Esophagus (tissue), 2 donors: ENCODE results near the gene B4GALNT4. TPM values are rescaled to one million over a fixed set of nuclear protein-coding genes. Genes with fewer than 3 reads are reported as not detected.
A peak's percentile ranks its signal among the peaks of the same experiment; 100 is the strongest.

Source experiments
- H3K27ac ChIP-seq, 2 donors: one replicate each; pipeline ENCODE4 v1.5.1; 2013; ENCODE audit warnings: low read depth in 2 of 2, mild to moderate bottlenecking in 2 of 2, inconsistent platforms in 1 of 2, low read length in 1 of 2, moderate library complexity in 1 of 2
- H3K27me3 ChIP-seq, 2 donors: one replicate each; pipeline ENCODE4 v1.6.1; 2013; ENCODE audit warnings: low read length in 2 of 2, control low read depth in 1 of 2, mild to moderate bottlenecking in 1 of 2; ENCODE audit not compliant: insufficient read depth in 2 of 2, control insufficient read depth in 1 of 2
- H3K36me3 ChIP-seq, 2 donors: one replicate each; pipeline ENCODE4 v1.6.1; 2013; ENCODE audit warnings: low read length in 1 of 2; ENCODE audit not compliant: control insufficient read depth in 2 of 2, insufficient read depth in 2 of 2
- H3K4me1 ChIP-seq, 2 donors: one replicate each; pipeline ENCODE4 v1.6.1; 2013; ENCODE audit warnings: low read length in 1 of 2; ENCODE audit not compliant: control insufficient read depth in 2 of 2, insufficient read depth in 2 of 2
- H3K4me3 ChIP-seq, 2 donors: one replicate each; pipeline ENCODE4 v1.5.1; 2013; ENCODE audit warnings: low read length in 2 of 2, mild to moderate bottlenecking in 2 of 2, low read depth in 1 of 2, moderate library complexity in 1 of 2
- H3K9me3 ChIP-seq, 2 donors: one replicate each; pipeline ENCODE4 v1.6.1; 2013; ENCODE audit warnings: mild to moderate bottlenecking in 2 of 2, low read depth in 1 of 2, low read length in 1 of 2, moderate library complexity in 1 of 2; ENCODE audit not compliant: control insufficient read depth in 2 of 2, insufficient read depth in 1 of 2
- WGBS, 2 donors: extraction: QIAGEN DNeasy Blood & Tissue Kit; methylation state at CpG; one replicate each; pipeline ENCODE4 v1.1.7; 2013; 5-methylcytosine and 5-hydroxymethylcytosine counted together
- polyA plus RNA-seq, 2 donors: library from polyadenylated mRNA; stranded (reverse); fragments of 200-250 nt; gene quantifications; one replicate each; pipeline ENCODE4 v1.2.3, GENCODE V29; 2013
- donor health status: healthy with polysubstance abuse.
- donor health status: Bipolar disorder and iron deficiency.

B4GALNT4 gene
- polyA plus RNA-seq, 2 donors = 5.0 to 5.2 TPM

DNA sequence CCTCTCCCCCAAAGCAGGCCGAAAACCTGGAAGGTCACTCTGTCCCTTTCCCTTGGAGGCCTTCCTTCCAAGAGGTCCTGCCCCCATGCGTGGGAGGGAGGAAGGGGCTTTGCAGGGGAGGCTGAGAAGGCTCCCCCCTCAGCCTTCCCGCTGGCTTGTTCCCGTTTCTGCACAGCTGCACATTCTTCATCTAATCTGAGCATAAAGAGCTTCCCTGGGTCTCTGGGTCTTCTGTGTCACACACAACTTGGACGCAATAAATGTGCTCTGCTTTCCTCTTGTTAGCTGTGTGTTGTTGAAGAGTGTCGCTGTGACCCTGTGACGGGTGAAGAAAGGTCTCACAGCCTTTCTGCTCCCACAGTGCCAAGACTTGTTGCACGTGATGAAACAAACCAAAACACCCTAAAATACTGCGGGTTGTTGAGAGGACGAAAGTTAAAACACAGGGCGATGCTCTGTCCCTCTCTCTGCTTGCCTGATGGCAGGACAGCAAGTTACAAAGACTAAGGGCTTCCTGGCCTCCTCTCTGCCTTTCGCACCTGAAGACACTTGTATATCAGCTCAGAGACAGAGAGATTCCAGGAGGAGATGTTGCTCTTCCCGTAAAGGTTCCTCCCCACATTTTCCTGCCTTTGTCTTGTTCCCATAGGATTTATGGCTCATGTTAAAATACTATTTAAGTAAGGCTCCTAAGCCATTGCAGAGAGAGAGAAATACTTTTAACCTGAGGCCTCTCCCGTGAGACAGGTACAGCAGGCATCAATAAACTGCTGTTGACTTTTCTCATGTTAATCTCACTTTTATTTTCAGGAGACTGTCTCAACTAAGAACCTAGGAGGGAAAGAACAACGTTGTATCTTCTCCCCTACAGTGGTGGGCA is 33.3 kb upstream of the B4GALNT4 start:
- no peaks in the 10 kb centered on the region for H3K27me3 ChIP-seq
- 53 to 61% methylated on average over 15 of the region's 15 CpGs for WGBS, 2 donors
- no peak overlapping the region for H3K4me3 ChIP-seq
- H3K4me1 ChIP-seq = peaks cover 3% of the 10 kb centered on the region in 2 donors
- H3K36me3 ChIP-seq = no peaks in the 10 kb centered on the region
- peaks cover 1 to 3% of the 10 kb centered on the region in 2 donors for H3K9me3 ChIP-seq
- peak overlapping the region; percentile 57 for H3K27ac ChIP-seq

DNA sequence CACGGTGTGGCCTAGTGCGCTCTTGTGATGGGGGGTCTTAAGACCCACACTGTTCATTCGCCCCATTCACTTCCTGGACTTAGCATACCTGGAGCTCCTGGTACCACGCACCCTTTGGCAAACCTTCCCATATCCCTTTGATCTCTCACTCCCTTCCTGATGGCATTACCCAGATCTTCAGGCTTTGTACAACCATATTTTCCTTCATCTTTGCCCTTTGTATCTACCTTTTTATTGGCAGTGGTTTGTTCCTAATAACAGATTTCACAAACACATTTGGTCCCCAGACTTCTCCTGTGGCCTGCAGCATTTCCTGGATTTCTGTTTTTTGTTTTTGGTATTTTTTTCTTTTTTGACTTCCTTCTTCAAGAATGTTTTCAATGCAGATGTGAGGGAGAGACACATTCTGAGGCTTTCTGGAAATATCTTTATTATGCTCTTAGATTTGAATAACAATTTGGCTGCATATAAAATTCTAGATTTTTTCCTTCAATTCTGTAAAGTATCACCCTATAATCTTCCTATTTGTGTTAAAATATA is 32.6 kb upstream of the B4GALNT4 start:
- Histone ChIP-seq H3K4me3 (no peak overlapping the region), H3K9me3 (peaks cover 1 to 3% of the 10 kb centered on the region in 2 donors), H3K27me3 (no peaks in the 10 kb centered on the region), H3K36me3 (no peaks in the 10 kb centered on the region), H3K27ac (peak overlapping the region in 1 of 2 donors; percentile 57), H3K4me1 (peaks cover 3% of the 10 kb centered on the region in 2 donors)
- 77 to 82% methylated on average over 4 of the region's 4 CpGs for WGBS, 2 donors

DNA sequence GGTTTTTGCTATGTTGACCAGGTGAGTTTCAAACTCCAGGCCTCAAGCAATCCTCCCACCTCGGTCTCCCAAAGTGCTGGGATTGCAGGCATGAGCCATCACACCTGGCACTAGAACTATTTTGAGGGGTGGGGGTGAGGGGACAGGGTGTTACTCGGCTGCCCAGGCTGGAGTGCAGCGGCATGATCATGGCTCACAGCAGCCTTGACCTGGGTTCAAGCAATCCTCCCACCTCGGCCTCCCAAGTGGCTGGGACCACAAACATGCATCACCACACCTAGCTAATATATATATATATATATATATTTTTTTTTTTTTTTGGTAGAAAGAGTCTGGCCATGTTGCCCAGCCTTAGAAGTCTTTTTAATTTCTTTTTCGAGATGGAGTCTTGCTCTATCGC is 31.6 kb upstream of the B4GALNT4 start:
- Histone ChIP-seq H3K27ac (no peak overlapping the region), H3K36me3 (no peaks in the 10 kb centered on the region), H3K4me3 (no peak overlapping the region), H3K4me1 (peaks cover under 1 to 3% of the 10 kb centered on the region in 2 donors), H3K27me3 (no peaks in the 10 kb centered on the region), H3K9me3 (peaks cover 1 to 3% of the 10 kb centered on the region in 2 donors)
- 92 to 94% methylated on average over 6 of the region's 6 CpGs for WGBS, 2 donors

DNA sequence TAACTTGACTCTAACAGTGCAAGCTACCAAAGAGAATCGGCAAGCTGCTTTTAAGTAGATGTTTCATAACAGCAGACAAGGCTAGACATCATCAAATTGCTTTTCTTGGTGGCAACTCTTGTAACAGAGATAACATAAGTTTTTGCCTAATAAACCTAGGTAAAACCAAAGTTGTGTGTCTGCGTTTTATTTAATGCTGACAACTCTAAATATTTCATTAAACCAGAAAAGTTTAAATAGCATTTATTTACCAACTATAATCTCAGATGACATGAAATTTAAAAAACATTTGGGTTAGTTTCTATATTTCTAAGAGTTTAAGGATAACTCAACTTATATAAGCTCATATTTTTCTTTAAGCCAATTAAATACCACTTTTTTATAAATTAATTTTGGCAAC is 29.3 kb upstream of the B4GALNT4 start:
- Histone ChIP-seq H3K27me3 (no peaks in the 10 kb centered on the region), H3K4me3 (no peak overlapping the region), H3K27ac (no peak overlapping the region), H3K4me1 (peaks cover 0 to 3% of the 10 kb centered on the region in 2 donors), H3K36me3 (no peaks in the 10 kb centered on the region), H3K9me3 (no peaks in the 10 kb centered on the region)
- 91 to 96% methylated on average over 2 of the region's 2 CpGs for WGBS, 2 donors

GRCh38 chr11:340539-341512 is 28.5 kb upstream of the B4GALNT4 start:
- Histone ChIP-seq H3K27me3 (no peaks in the 10 kb centered on the region), H3K9me3 (no peaks in the 10 kb centered on the region), H3K27ac (no peak overlapping the region), H3K36me3 (no peaks in the 10 kb centered on the region), H3K4me1 (peaks cover 0 to 1% of the 10 kb centered on the region in 2 donors), H3K4me3 (no peak overlapping the region)
- 61 to 85% methylated on average over 5 of the region's 5 CpGs for WGBS, 2 donors

DNA sequence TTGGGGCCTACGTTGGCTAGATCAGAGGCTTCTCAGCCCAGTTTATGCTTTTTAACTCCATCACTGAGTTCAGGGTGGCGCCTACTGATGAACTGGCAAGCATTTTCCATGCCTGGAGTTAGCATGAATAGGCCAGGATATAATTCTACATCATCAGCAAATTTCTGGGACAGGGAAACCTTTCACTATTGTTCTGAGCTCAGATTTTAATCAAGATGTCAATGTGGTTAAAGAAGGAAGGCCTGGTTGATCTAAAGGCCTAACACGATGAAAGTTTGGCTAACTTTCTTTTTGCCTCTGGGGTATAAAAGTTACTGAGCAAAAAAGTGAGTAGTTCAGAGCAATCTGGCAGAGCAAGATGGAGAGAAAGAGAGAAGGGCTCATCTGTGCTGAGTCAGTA is 27.0 kb upstream of the B4GALNT4 start:
- H3K27me3 ChIP-seq = no peaks in the 10 kb centered on the region
- WGBS, 2 donors = 55 to 59% methylated on average over 3 of the region's 3 CpGs
- no peaks in the 10 kb centered on the region for H3K36me3 ChIP-seq
- H3K4me3 ChIP-seq = no peak overlapping the region
- no peaks in the 10 kb centered on the region for H3K4me1 ChIP-seq
- H3K27ac ChIP-seq = peak overlapping the region in 1 of 2 donors; percentile 26
- no peaks in the 10 kb centered on the region for H3K9me3 ChIP-seq

GRCh38 chr11:344836-345578 is 24.3 kb upstream of the B4GALNT4 start:
- Histone ChIP-seq H3K4me1 (no peaks in the 10 kb centered on the region), H3K27me3 (no peaks in the 10 kb centered on the region), H3K9me3 (no peaks in the 10 kb centered on the region), H3K4me3 (no peak overlapping the region), H3K36me3 (no peaks in the 10 kb centered on the region), H3K27ac (no peak overlapping the region)
- WGBS, 2 donors = 91 to 95% methylated on average over 11 of the region's 11 CpGs

GRCh38 chr11:346529-346928 is 22.8 kb upstream of the B4GALNT4 start:
- H3K27me3 ChIP-seq = no peaks in the 10 kb centered on the region
- 75 to 79% methylated on average over 3 of the region's 3 CpGs for WGBS, 2 donors

More at GRCh38 chr11:346529-346928, 22.8 kb upstream of the B4GALNT4 start:
- Histone ChIP-seq H3K36me3 (no peaks in the 10 kb centered on the region), H3K4me1 (peaks cover 0 to 2% of the 10 kb centered on the region in 2 donors), H3K9me3 (no peaks in the 10 kb centered on the region), H3K4me3 (no peak overlapping the region), H3K27ac (no peak overlapping the region)
